Hematopoietic multipotent progenitor cell treated with erythropoietin and hydrocortisone succinate and interleukin-3 and kit ligand, for 4 days (in vitro differentiated cells): Measurements from ENCODE around the gene SMOC1.

ENCODE experiments used
- DNase-seq: peaks from one replicate; pipeline ENCODE4 v3.0.0-alpha.2; 2015

SMOC1 gene

GRCh38 chr14:70013271-70013873 is 134.2 kb downstream of the SMOC1 start:
- peak; percentile 61 for DNase-seq

- DNase-seq = no peak
These were observed 135.3 kb downstream of the SMOC1 start for GRCh38 chr14:70014406-70015095.

GRCh38 chr14:70018230-70018629 is 139.0 kb downstream of the SMOC1 start:
- no peak for DNase-seq

GRCh38 chr14:70018713-70019211 is 139.5 kb downstream of the SMOC1 start:
- DNase-seq = peak; percentile 48

GRCh38 chr14:70019695-70020094 is 140.5 kb downstream of the SMOC1 start:
- no peak for DNase-seq

- DNase-seq = peak; percentile 39
These were observed 141.3 kb downstream of the SMOC1 start for GRCh38 chr14:70020352-70021170.

- no peak for DNase-seq
These were observed 142.5 kb downstream of the SMOC1 start for GRCh38 chr14:70021548-70022220.

GRCh38 chr14:70022771-70023445 is 143.7 kb downstream of the SMOC1 start:
- DNase-seq = no peak

- no peak for DNase-seq
These were observed 144.7 kb downstream of the SMOC1 start for GRCh38 chr14:70023871-70024270.

GRCh38 chr14:70027785-70028428 is 148.7 kb downstream of the SMOC1 start:
- DNase-seq = peak; percentile 78

- DNase-seq = no peak
These were observed 150.3 kb downstream of the SMOC1 start for GRCh38 chr14:70029296-70030132.

GRCh38 chr14:70032016-70032415 is 152.8 kb downstream of the SMOC1 start:
- DNase-seq = no peak

GRCh38 chr14:70032447-70032846 is 153.2 kb downstream of the SMOC1 start:
- DNase-seq = no peak

GRCh38 chr14:70033116-70033515 is 153.9 kb downstream of the SMOC1 start:
- no peak for DNase-seq

GRCh38 chr14:70033561-70033960 is 154.3 kb downstream of the SMOC1 start:
- DNase-seq = no peak

GRCh38 chr14:70034257-70034656 is 155.0 kb downstream of the SMOC1 start:
- DNase-seq = no peak

GRCh38 chr14:70036665-70037064 is 157.4 kb downstream of the SMOC1 start:
- DNase-seq = no peak

GRCh38 chr14:70043001-70043400 is 163.8 kb downstream of the SMOC1 start:
- DNase-seq = peak; percentile 38

GRCh38 chr14:70045310-70045709 is 166.1 kb downstream of the SMOC1 start:
- DNase-seq = no peak

- DNase-seq = peak; percentile 57
These were observed 166.8 kb downstream of the SMOC1 start for GRCh38 chr14:70045844-70046535.
